ENCODE measurements around the gene CRAT.

The CRAT gene

DNA sequence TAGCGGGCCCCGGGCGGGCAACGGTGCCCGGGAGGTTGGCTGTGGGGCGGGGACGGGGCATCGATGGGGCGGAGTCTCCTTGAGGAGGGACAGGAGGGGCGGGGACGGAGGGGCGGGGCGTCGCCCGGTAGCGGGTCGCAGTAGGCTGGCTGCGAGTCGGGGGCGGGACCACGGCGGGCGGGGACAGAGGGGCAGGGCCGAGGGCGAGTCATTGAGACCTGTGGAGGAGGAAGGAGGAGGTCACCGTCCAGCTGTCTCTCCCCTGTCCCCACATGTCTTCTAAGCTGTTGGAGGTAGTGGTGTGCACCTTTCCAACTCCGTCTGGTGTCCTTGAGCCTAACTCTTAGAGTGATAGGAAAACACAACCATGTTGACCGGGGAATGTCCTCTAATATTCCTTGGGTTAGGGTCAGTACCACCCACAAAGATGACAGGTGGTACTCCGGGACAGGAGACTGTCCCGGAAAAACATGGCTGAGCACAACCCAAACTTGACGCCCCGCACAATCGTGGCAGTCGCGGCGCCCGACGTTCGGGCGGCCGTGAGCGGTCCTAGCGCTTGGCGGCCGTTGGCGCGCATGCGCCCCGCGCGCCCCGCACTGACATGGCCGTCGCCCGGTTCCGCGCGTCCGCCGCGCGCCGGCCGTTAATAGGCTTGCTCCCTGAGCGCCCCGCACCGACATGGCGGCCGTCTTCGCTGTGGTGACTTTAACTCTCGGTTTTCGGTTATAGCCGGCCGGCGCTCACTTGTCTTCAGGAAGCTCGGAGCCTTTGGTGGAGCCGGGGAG, at the start of gene CRAT, which contains the start of gene PTPA:
CRAT (minus strand) TSS at position 54 of the 788 bp plus-strand sequence. CDS start 284 bp downstream, outside the sequence.
PTPA (plus strand) TSS at position 676 of the 788 bp plus-strand sequence. CDS start 186 bp downstream, outside the sequence.
- DNase-seq, result peak; percentile 90

- DNase-seq, result no peak
Measured at GRCh38 chr9:129156163-129156562, 45.6 kb upstream of the CRAT start.

DNA sequence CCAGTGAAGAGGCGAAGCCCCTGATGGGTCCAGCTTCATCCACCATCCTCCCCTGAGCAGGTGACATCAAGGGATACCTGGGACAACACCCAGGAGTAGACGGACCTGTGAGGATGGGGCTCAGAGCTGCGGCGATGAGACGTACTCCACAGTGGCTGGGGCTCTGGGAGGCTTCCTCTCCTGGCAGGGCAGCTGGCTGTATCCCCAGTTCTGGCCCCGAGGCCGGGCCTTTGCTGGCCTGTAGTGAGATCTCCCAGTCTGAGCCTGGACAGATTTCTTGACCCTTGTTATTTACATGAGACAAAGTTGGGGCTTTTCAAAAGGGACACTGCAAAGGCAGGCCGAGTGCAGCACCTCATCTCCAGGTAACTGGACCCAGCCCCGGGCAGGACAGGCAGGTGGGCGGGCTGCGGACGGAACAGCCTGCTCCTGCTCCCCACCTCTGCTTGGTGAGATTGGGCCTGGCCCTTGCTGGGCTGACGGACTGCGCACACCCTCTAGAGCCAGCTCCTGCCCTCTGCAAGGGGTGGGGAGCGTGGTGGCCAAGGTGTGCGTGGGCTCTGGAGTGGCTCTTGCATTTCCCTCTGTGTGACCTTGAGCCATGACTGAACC, 44.4 kb upstream of the CRAT start:
- DNase-seq, result no peak

GRCh38 chr9:129151469-129151868, 40.9 kb upstream of the CRAT start:
- no peak for DNase-seq

DNA sequence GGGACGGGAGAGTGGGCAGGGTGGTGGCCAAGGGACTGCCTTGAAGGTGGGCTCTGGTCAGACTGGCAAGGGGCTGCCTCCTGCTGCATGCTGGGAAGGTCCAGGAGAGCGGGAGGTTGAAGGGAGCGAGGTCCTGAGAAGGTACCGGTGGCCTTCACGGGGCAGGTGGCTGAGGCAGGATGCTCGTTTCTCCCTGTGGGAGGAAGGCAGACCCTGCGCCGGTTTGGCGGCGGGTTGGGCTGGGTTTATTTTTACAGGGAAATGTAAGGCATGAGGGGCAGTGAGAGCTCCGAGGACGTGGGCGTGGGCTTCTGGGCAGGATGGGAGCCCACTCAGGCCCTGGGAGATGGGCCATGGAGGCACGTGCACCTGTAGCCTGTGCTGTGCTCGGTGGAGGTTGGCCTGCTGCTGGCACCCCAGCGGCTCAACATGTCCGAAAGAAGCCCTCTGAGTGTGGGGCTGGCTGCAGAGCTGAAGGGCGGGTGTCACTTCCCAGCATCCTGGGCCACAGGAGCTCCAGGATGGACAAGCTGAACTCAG, 40.1 kb upstream of the CRAT start:
- DNase-seq, result no peak

GRCh38 chr9:129150122-129150521, 39.5 kb upstream of the CRAT start:
- DNase-seq, result no peak

GRCh38 chr9:129149442-129149841, 38.8 kb upstream of the CRAT start:
- DNase-seq, result no peak

DNA sequence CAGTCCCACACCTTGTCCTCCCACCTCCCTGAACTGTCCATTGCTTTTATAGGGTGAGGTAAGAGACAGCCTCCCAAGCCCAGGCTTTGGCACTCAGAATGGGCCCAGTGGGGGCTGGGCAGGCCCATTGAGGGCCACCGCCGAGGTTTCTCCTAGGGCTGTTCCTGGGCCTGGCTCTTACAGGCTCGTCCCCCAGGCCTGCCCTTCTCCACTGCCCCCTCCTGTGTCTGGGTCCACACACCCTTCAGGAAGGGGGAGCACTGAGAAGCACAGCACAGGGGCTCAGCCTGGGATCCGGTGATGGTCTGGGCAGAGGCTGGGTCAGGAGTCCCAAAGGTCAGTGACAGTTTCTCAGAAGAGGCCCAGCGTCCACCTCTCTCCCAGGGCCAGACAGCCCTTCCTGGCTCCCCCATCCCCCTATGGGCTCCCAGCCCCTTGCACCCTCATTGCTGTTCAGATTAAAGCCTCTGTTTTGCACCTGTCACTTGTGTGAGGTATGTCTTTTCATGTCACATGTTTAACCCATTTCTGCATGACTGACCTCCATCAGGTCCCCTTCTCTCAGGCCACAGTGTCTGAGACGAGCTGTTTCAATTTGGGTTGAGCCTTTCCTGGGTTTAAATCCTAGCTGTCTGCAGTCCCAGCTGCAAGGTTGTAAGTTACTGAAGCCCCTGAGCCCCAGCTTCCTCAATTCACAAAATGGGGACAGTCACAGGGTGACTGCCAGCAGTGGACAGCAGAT, 38.0 kb upstream of the CRAT start:
- no peak for DNase-seq

DNA sequence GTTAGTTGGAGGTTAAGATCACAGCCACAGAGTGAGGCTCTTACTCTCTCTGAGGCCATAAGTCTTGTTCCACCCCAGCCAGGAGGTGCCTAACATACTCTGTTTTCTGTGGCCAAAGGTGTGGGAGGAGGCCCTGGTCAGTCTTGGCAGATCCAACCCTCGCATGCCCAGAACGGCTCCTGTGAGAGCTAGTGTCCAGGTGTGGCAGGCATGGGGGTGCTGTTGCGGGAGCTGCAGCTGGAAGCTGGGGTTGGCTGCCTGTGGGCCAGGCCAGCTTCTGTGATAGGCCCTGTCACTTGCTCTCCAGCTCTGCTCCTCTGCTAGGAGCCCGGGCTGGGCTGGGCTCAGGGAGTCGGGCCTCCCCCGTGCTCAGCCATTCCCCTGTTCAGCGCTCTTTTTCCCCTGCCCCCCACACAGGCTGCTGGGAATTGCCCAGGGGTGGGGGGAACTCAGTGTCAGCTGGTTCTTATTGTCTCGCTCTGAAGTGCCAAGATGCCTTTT, 35.9 kb upstream of the CRAT start:
- DNase-seq, result no peak

GRCh38 chr9:129145841-129146292, 35.3 kb upstream of the CRAT start:
- no peak for DNase-seq

GRCh38 chr9:129145316-129145715, 34.7 kb upstream of the CRAT start:
- DNase-seq, result no peak

- DNase-seq, result no peak
Measured at GRCh38 chr9:129143031-129143927, 32.7 kb upstream of the CRAT start.

DNA sequence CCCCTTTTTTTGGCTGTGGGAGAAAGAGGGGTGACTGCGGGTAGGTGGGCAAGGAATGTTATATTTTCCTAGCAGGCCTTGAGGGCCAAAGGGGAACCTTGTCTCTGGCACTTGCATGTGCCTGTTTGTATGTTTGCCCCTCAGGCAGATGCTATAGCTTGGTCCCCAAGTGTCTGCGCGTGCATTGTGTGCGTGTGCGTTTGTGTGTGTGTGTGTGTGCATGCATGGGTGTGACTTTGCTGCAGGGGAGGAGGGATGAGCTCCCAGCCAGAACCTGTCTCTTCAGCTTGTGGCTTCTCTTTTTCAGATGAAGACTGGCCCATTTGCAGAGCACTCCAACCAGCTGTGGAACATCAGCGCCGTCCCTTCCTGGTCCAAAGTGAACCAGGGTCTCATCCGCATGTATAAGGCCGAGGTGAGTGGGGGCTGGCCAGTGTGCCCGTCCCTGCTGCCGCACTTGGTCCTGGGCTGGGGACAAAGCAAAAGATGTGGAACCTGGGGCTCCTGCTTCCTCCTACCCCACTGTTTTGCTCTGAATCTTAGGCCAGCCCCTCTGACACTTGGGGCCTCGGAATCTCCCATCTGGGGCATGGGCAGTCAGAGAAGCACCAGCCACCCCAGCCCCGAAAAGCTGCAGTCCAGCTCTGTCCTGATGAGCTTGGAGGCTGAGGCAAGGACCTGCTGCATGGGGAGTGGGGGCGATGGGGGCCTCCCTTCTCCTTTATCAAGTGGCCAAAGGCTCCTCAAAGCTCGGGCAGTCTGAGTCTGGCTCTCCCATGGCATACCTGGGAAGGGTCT, 31.7 kb upstream of the CRAT start:
- no peak for DNase-seq

GRCh38 chr9:129141066-129142041, 30.8 kb upstream of the CRAT start:
- DNase-seq, result no peak

DNA sequence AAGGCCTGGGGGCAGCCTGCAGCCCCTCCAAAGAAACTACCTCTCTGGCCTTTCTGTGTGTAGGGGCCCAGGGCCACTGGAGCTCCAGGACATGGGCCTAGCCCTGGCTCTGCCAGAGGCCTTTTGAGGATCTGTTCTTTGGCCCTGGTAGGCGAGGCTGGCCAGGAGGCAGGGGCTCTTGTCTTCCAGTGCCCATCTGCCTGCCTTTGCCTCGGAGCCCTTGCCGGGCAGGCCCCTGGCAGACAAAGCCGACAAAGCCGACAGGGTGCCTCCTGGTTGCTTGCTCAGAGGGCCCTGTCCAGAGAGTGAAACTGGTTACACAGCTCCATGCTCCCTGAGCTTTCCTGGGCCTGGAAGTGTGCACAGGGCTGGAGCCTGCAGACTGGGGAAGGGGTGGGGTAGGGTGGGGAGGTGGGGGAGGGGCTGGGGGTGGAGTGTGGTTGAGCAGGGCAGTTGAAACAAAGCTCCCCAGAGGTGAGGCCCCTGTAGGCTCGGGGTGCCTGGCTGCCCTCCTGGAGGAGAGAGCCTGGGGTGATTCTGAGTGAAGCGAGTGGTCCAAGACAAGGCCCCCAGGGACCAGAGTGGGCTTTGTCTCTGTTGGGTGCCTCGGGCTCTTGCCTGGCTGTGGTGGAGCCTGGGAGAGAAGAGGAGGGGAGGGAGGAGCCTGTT, 29.9 kb upstream of the CRAT start:
- DNase-seq, result no peak

DNA sequence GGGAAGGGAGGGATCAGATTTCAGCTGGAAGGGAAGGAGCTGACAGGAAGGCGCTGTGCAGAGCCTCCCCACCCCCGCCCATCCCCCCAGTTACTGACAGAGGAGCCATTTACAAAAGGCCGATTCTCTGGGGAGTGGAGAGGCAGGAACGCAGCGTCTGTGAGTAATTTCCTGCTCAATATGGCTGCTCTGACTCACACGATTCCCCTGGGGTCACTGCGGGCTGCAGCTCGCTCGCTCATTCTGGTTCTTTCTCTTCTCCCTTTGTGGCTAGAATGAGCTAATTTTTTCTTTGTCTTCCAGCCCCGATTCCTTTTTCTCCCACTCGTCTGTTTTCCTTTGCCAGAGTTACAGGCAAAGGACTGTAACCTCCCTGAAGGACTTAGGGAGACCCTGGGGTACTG, 29.4 kb upstream of the CRAT start:
- no peak for DNase-seq

GRCh38 chr9:129139233-129139992, 28.8 kb upstream of the CRAT start:
- no peak for DNase-seq

- DNase-seq, result no peak
Measured at GRCh38 chr9:129138476-129139232, 28.1 kb upstream of the CRAT start.
